Suprapubic skin (tissue), 4 donors: Measurements from ENCODE around the gene DCDC2. TPM values are rescaled to one million over a fixed set of nuclear protein-coding genes. Genes with fewer than 3 reads are reported as not detected.

Experiments
- DNase-seq, 2 donors: peaks; one replicate each; pipeline ENCODE4 v3.0.0-alpha.2; 2019; ENCODE audit warnings: low spot score in 2 of 2
- H3K27ac ChIP-seq: fragments of 200-600 bp; sonication (generic); one replicate; pipeline ENCODE4 v1.5.1; 2019
- H3K27me3 ChIP-seq: fragments of 200-600 bp; sonication (generic); one replicate; pipeline ENCODE4 v1.5.1; 2019
- H3K36me3 ChIP-seq: fragments of 200-600 bp; sonication (generic); one replicate; pipeline ENCODE4 v1.5.1; 2019
- H3K4me1 ChIP-seq: fragments of 200-600 bp; sonication (generic); one replicate; pipeline ENCODE4 v1.5.1; 2019
- H3K4me3 ChIP-seq: fragments of 200-600 bp; sonication (generic); one replicate; pipeline ENCODE4 v1.5.1; 2019; ENCODE audit warnings: mild to moderate bottlenecking
- H3K9me3 ChIP-seq: fragments of 200-600 bp; sonication (generic); one replicate; pipeline ENCODE4 v1.5.1; 2019
- EP300 ChIP-seq: sonication (generic); formaldehyde crosslinking; IDR thresholded peaks from one replicate; pipeline ENCODE4 v1.6.1; 2017; ENCODE audit warnings: antibody characterized with exemption
- POLR2A ChIP-seq, 2 donors: fragments of 450-650 bp; IDR thresholded peaks; one replicate each; pipeline ENCODE4 v1.6.1; 2017; ENCODE audit warnings: antibody characterized with exemption in 2 of 2, mild to moderate bottlenecking in 2 of 2, moderate library complexity in 2 of 2
- POLR2AphosphoS5 ChIP-seq, 3 donors: sonication (generic); formaldehyde crosslinking; IDR thresholded peaks; one replicate each; pipeline ENCODE4 v1.6.1; 2017; ENCODE audit warnings: antibody characterized with exemption in 3 of 3
- WGBS: methylation state at CpG from one replicate; pipeline ENCODE4 v1.1.5; 2018; 5-methylcytosine and 5-hydroxymethylcytosine counted together
- total RNA-seq, 4 donors: library from RNA; depleted of rRNA; stranded (reverse); fragments of >200 nt; gene quantifications; one replicate each; pipeline ENCODE4 v1.1.0, GENCODE V29; 2016
- TF ChIP-seq, protein P1 (sequence below), 2 donors: fragments of 200-600 bp in 1 of 2; fragments of 450-650 bp in 1 of 2; sonication (generic) in 1 of 2; IDR thresholded peaks; one replicate each; pipeline ENCODE4 v1.5.1; 2016 to 2019; ENCODE audit warnings: antibody characterized with exemption in 2 of 2, mild to moderate bottlenecking in 1 of 2, moderate library complexity in 1 of 2

Gene DCDC2
- total RNA-seq, 4 donors from 2014 or later = 0.15 to 0.55 (median 0.16) TPM; not detected in 1

DNA sequence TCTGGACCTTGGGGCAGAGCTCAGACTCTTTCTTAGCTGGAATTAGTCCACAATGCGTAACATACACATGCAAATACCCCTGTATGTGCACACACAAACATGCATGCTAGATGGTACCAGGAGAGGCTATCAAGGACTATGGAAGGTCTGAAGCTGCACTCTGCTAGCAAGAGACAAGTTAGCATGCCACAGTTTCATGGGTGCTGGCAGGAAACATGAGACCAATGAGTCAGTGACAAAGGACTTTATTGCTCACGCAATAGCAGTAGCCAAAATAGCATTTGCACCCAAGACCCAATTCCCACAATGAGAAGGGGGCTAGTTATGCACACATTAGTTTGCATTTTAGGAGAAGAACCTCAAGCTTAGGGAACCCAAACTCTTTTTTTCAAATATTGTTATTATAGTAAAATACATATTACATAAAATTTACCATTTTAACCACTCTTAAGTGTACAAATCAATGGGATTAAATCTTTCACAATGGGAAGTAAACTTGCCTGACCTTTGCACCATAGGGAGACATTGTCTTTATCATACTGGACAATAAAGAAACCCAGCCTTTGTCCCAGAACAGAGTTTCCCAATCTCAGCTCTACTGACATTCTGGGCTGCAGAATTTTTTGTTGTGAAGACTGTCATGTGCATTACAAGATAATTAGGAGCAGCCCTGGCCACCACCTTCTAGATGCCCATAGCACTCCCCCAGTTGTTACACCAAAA is 162.7 kb downstream of the DCDC2 start:
- Histone ChIP-seq H3K27me3 (no peaks in the 10 kb centered on the region), H3K36me3 (no peaks in the 10 kb centered on the region), H3K9me3 (no peaks in the 10 kb centered on the region), H3K27ac (no peak overlapping the region), H3K4me3 (no peak overlapping the region), H3K4me1 (no peaks in the 10 kb centered on the region)
- no peak for DNase-seq
- 85% methylated on average over 2 of the region's 2 CpGs for WGBS
- TF ChIP-seq POLR2A (IDR thresholded peaks at IDR 0.05) (no peak), POLR2AphosphoS5 (IDR thresholded peaks at IDR 0.05) (no peak), EP300 (no peak)
- TF ChIP-seq, protein P1, sequence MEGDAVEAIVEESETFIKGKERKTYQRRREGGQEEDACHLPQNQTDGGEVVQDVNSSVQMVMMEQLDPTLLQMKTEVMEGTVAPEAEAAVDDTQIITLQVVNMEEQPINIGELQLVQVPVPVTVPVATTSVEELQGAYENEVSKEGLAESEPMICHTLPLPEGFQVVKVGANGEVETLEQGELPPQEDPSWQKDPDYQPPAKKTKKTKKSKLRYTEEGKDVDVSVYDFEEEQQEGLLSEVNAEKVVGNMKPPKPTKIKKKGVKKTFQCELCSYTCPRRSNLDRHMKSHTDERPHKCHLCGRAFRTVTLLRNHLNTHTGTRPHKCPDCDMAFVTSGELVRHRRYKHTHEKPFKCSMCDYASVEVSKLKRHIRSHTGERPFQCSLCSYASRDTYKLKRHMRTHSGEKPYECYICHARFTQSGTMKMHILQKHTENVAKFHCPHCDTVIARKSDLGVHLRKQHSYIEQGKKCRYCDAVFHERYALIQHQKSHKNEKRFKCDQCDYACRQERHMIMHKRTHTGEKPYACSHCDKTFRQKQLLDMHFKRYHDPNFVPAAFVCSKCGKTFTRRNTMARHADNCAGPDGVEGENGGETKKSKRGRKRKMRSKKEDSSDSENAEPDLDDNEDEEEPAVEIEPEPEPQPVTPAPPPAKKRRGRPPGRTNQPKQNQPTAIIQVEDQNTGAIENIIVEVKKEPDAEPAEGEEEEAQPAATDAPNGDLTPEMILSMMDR (IDR thresholded peaks at IDR 0.05) = no peak

DNA sequence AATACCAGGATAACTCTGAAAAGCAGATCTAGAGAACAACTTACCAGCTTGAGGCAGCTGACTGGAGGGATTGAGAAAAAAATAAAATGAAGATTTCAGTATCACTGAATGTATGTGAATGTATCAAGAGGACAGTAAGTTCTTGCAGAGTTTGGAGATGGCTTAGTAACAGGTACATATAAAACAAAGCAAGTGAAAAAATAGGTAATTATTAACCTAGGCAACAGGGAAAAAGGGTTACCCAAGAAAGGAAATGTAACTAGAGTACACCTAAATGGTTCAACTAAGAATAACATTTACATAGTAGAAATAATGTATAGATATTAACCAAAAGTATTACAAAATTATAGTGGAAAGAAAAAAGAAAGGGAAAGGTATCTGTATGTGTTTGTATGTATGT is 164.5 kb downstream of the DCDC2 start:
- Histone ChIP-seq H3K4me1 (no peaks in the 10 kb centered on the region), H3K4me3 (no peak overlapping the region), H3K27ac (no peak overlapping the region), H3K36me3 (no peaks in the 10 kb centered on the region), H3K27me3 (no peaks in the 10 kb centered on the region), H3K9me3 (no peaks in the 10 kb centered on the region)
- DNase-seq = no peak
- TF ChIP-seq EP300 (no peak), POLR2AphosphoS5 (IDR thresholded peaks at IDR 0.05) (no peak), POLR2A (IDR thresholded peaks at IDR 0.05) (no peak)
- TF ChIP-seq, protein P1 (IDR thresholded peaks at IDR 0.05) = no peak

DNA sequence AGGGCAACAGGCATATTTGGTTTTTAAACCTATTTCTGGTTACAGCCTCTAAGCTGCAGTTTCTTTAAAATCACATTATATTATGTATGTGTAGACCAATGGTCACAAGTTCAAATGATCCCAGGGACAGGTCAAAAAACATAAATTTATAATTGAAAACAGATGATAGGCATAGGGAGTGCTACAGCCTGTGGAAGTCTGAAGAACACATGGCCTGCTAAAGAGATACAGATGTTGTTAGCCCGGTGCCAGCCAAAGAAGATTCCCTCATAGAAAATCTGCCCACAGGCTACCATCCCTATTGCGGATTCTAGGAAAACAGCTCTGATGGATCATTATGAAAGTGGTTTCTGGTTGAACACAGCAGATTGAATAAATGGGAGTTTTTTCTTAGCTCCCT is 166.5 kb downstream of the DCDC2 start:
- 33% methylated on average over 2 of the region's 2 CpGs for WGBS
- no peak for DNase-seq
- TF ChIP-seq EP300 (no peak), POLR2AphosphoS5 (IDR thresholded peaks at IDR 0.05) (no peak), POLR2A (IDR thresholded peaks at IDR 0.05) (no peak)
- TF ChIP-seq, protein P1 (IDR thresholded peaks at IDR 0.05) = no peak

DNA sequence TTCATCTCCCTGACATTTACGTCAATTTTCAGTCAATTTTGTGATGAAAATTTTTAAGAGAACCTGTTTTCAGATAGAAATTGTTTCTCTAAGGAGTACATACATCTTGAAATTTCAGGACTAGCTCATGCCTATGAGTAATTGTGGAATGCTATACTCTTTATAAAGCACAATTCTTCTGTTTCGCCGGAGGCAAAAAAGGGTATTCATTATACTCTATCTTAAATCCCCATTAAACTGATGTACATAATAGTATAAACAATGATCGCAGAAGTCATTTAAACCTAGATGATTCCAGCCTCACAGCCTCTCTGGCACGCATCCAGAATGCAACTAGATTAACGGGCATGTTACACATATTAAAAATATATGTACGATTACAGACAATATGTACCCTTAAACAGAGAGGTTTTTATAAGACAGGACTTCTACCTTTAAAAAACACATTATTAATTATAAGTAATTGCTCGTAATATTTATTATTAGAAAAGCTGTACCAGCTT is 169.2 kb downstream of the DCDC2 start:
- no peak for DNase-seq
- no peak overlapping the region for H3K4me3 ChIP-seq
- H3K9me3 ChIP-seq = no peaks in the 10 kb centered on the region
- H3K27ac ChIP-seq = no peak overlapping the region
- H3K36me3 ChIP-seq = no peaks in the 10 kb centered on the region
- TF ChIP-seq, protein P1 (IDR thresholded peaks at IDR 0.05) = no peak
- no peak for TF ChIP-seq EP300
- no peak for TF ChIP-seq POLR2AphosphoS5 (IDR thresholded peaks at IDR 0.05)
- TF ChIP-seq POLR2A (IDR thresholded peaks at IDR 0.05) = no peak
- WGBS = 52% methylated on average over 8 of the region's 8 CpGs
- no peaks in the 10 kb centered on the region for H3K27me3 ChIP-seq
- no peaks in the 10 kb centered on the region for H3K4me1 ChIP-seq

More for the DNA sequence above, 166.5 kb downstream of the DCDC2 start:
- Histone ChIP-seq H3K27ac (no peak overlapping the region), H3K27me3 (no peaks in the 10 kb centered on the region), H3K9me3 (no peaks in the 10 kb centered on the region), H3K36me3 (no peaks in the 10 kb centered on the region), H3K4me1 (no peaks in the 10 kb centered on the region), H3K4me3 (no peak overlapping the region)

DNA sequence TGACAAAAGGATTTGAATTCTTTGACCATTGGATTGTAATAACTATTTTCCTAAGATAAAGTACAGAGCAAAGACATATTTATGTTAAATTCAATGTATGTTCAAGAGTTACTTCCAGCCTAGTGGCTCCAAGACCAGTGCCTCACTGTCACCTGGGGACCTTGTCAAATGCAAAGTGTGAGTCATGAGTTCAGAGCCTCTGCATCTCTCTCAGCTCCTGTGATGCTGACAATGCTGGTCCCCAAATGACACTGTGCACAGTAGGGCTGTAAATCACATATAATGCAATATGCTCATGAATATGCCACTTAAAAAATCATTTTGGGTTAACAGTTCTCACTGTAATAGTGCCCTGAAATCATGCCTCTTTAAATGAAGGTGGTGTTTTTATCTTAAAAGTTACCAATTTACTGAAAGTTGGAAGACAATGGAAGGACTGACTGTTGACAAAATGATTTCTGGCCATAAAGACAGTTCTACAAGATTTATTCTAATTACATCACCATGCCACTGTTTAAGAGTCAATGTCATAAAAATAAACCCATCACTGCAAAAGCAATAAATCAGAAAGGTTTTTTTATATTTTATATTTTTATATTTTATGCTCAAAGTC is 169.8 kb downstream of the DCDC2 start:
- no peak for DNase-seq
- Histone ChIP-seq H3K27ac (no peak overlapping the region), H3K9me3 (no peaks in the 10 kb centered on the region), H3K27me3 (no peaks in the 10 kb centered on the region), H3K36me3 (no peaks in the 10 kb centered on the region), H3K4me3 (no peak overlapping the region), H3K4me1 (no peaks in the 10 kb centered on the region)
- TF ChIP-seq EP300 (no peak), POLR2A (IDR thresholded peaks at IDR 0.05) (no peak), POLR2AphosphoS5 (IDR thresholded peaks at IDR 0.05) (no peak)
- TF ChIP-seq, protein P1 (IDR thresholded peaks at IDR 0.05) = no peak
